HL-60/S4 treated with phorbol 12-myristate 13-acetate at 8.2 ng/mL for 4 days and 3 days (cell line): ENCODE data around the gene ELP2.

ENCODE experiments used
- in situ Hi-C: fragments of 300-500 bp; cut with MboI; formaldehyde crosslinking; loops from 2 replicates; pipeline ENCODE4 v1.15.0; 2022; ENCODE audit warnings: low sequenced_read_pairs

ELP2 gene

DNA sequence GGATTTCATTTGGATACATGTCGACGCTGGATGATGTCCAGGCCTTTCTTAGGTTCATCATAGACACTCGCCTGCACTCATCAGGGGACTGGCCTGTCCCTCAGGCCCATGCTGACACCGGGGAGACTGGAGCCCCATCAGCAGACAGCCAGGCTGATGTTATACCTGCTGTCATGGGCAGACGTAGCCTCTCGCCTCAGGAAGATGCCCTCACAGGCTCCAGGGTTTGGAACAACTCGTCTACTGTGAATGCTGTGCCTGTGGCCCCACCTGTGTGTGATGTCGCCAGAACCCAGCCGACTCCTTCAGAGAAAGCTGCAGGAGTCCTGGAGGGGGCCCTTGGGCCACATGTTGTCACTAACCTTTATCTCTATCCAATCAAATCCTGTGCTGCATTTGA, 85.9 kb downstream of the ELP2 start:
- in situ Hi-C loops = no loop called here

DNA sequence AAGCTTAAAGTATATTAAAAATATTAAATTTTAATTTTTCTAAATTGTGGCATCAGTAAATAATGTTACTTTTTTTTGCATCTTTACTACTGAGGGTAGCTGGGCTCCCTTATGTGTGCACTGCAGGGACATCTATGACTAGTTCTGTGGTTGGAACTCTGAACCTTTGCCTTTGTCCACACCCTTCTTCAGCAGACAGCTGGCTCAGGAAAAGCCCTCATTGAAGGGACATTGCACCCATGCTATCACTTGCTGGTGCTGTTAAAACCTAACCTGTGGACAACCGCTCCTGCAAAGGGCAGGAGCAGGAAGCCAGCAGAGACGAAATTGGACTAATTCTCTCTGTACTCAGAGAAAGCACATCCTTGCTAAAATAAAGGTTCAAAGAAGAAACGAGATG, 87.6 kb downstream of the ELP2 start:
- in situ Hi-C loops = no loop called here

DNA sequence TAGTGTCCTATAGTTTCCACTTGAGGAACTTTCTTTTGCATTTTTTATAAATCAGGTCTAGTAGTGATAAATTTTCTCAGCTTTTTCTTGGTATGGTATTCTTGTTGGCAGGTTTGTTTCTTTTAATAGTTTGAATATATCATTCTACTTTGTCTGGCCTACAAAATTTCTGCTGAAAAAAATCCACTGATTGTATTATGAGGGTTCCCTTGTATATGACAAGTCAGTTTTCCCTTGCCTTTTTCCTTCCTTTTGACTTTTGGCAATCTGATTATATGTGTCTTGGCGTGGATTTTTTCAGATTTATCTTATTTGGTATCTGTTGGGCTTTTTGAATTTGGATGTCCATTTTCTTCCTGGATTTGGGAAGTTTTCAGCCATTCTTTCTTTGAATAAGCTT, 99.5 kb downstream of the ELP2 start:
- in situ Hi-C loops = no loop called here
